ENCODE results near the gene ATP11C.

DNA sequence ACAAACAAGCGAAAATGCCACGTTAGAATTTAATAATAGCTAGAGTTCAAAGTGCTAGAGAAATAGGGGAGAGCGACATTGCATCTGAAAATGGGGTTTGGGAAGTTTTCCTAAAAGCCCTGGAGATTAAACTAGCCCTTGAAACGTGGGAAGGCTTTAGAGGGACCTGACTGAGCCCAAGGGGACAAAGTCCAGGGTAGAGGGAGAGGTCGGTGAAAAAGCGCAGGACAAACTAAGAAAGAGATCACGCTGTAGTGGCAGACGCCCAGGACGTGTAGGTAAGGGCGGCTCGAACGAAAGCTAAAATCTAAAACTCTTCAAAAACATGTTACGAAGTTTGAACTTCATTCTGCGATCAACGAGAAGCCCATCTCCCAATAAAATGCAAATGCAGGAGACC lies 1.1 kb upstream of the ATP11C start:
- TF ChIP-seq POLR2A (IDR thresholded peaks at IDR 0.05; ENCODE audit: low read length) (no peak), MAFK (IDR thresholded peaks at IDR 0.05; ENCODE audit: partially characterized antibody) (no peak), NFE2L2 (conservative IDR thresholded peaks at IDR 0.05; ENCODE audit: low read length) (no peak), CBX2 (IDR thresholded peaks at IDR 0.05; ENCODE audit: borderline replicate concordance, low read depth) (no peak)
- TF ChIP-seq, protein P1, sequence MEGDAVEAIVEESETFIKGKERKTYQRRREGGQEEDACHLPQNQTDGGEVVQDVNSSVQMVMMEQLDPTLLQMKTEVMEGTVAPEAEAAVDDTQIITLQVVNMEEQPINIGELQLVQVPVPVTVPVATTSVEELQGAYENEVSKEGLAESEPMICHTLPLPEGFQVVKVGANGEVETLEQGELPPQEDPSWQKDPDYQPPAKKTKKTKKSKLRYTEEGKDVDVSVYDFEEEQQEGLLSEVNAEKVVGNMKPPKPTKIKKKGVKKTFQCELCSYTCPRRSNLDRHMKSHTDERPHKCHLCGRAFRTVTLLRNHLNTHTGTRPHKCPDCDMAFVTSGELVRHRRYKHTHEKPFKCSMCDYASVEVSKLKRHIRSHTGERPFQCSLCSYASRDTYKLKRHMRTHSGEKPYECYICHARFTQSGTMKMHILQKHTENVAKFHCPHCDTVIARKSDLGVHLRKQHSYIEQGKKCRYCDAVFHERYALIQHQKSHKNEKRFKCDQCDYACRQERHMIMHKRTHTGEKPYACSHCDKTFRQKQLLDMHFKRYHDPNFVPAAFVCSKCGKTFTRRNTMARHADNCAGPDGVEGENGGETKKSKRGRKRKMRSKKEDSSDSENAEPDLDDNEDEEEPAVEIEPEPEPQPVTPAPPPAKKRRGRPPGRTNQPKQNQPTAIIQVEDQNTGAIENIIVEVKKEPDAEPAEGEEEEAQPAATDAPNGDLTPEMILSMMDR (IDR thresholded peaks at IDR 0.05): no peak
- TF ChIP-seq, protein P2, sequence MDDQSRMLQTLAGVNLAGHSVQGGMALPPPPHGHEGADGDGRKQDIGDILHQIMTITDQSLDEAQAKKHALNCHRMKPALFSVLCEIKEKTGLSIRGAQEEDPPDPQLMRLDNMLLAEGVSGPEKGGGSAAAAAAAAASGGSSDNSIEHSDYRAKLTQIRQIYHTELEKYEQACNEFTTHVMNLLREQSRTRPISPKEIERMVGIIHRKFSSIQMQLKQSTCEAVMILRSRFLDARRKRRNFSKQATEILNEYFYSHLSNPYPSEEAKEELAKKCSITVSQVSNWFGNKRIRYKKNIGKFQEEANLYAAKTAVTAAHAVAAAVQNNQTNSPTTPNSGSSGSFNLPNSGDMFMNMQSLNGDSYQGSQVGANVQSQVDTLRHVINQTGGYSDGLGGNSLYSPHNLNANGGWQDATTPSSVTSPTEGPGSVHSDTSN (IDR thresholded peaks at IDR 0.05): no peak
